ENCODE measurements around the gene GABBR1.
A peak's percentile ranks its signal among the peaks of the same experiment; 100 is the strongest.

Gene GABBR1

GRCh38 chr6:29527564-29527963 lies 105.4 kb downstream of the GABBR1 start:
- DNase-seq (ENCODE audit: low spot score), result no peak

- DNase-seq (ENCODE audit: low spot score), result no peak
Observed at GRCh38 chr6:29527126-29527525, 105.9 kb downstream of the GABBR1 start.

GRCh38 chr6:29525311-29525639 lies 107.7 kb downstream of the GABBR1 start:
- DNase-seq (ENCODE audit: low spot score), result no peak

GRCh38 chr6:29524444-29525310 lies 108.3 kb downstream of the GABBR1 start:
- no peak for DNase-seq (ENCODE audit: low spot score)

GRCh38 chr6:29524044-29524443 lies 108.9 kb downstream of the GABBR1 start:
- no peak for DNase-seq (ENCODE audit: low spot score)

- DNase-seq (ENCODE audit: low spot score), result no peak
Observed at GRCh38 chr6:29522227-29522626, 110.8 kb downstream of the GABBR1 start.

- DNase-seq (ENCODE audit: low spot score), result no peak
Observed at GRCh38 chr6:29521006-29521680, 111.8 kb downstream of the GABBR1 start.

GRCh38 chr6:29520232-29520631 lies 112.8 kb downstream of the GABBR1 start:
- no peak for DNase-seq (ENCODE audit: low spot score)

GRCh38 chr6:29519291-29520010 lies 113.5 kb downstream of the GABBR1 start:
- DNase-seq (ENCODE audit: low spot score), result no peak

- no peak for DNase-seq (ENCODE audit: low spot score)
Observed at GRCh38 chr6:29517728-29518440, 115.1 kb downstream of the GABBR1 start.

- no peak for DNase-seq (ENCODE audit: low spot score)
Observed at GRCh38 chr6:29517245-29517644, 115.7 kb downstream of the GABBR1 start.

- peak; percentile 75 for DNase-seq (ENCODE audit: low spot score)
Observed at GRCh38 chr6:29516108-29516507, 116.9 kb downstream of the GABBR1 start.

- no peak for DNase-seq (ENCODE audit: low spot score)
Observed at GRCh38 chr6:29510746-29511300, 122.2 kb downstream of the GABBR1 start.

GRCh38 chr6:29510202-29510601 lies 122.8 kb downstream of the GABBR1 start:
- DNase-seq (ENCODE audit: low spot score), result no peak
